Stimulated activated CD4-positive, alpha-beta T cell treated with anti-CD3 and anti-CD28 coated beads, Interleukin-1b, Interleukin-23, amount 100 ng/mL, for 4 hours (primary cell): ENCODE data around the gene CEP164.
"Not testable (repeated sequence)": the region's sequence is repeated elsewhere in the genome, so short reads cannot be mapped to it uniquely, and the experiment has no call there.

Experiments
- DNase-seq, 2 donors: peaks; one replicate each; pipeline ENCODE4 v3.0.0-alpha.2; 2020; ENCODE audit warnings: low read depth in 2 of 2

CEP164 gene

DNA sequence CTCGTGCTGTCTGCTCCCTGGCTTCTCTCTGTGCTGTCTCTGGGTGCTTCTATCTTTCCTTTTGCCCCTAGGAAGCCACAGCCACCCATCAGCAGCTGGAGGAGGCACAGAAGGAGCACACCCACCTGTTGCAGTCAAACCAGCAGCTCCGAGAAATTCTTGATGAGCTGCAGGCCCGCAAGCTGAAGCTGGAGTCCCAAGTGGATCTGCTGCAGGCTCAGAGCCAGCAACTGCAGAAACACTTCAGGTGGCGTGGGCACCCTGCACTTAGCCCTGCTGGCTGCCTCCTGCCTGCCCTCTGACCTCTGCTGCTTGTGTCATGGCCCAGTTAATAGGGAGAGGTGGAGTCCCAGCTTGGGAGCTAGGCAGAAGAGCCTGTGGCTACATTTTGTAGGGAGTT lies 67.8 kb downstream of the CEP164 start:
- no peak for DNase-seq

DNA sequence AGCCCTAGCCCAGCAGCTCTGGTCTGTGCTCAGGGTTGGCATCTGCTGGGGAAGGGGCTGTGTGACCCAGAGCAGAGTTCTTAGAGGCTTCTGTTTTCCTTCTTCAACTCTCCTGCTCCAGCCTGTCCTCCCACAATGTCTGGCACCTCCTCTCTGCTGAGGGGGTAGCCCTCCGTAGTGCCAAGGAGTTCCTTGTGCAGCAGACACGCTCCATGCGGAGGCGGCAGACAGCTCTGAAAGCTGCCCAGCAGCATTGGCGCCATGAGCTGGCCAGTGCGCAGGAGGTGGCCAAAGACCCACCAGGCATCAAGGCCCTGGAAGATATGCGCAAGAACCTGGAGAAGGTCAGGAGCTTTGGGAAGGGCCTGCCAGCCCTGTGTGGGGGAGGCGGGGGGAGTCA lies 69.3 kb downstream of the CEP164 start:
- DNase-seq: no peak

DNA sequence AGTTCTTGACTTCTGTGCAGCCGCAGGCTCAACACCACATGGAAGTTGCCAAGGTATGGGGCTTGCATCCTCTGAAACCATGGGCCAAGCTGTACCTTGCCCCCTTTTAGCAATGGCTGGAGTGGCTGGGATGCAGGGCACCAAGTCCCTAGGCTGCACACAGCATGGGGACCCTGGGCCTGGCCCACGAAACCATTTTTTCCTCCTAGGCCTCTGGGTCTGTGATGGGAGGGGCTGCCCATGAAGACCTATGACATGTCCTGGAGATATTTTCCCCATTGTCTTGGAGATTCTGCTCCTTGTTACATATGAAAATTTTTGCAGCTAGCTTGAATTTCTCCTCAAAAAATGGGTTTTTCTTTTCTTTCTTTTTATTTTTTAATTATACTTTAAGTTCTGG lies 71.0 kb downstream of the CEP164 start:
- not testable (repeated sequence) for DNase-seq

DNA sequence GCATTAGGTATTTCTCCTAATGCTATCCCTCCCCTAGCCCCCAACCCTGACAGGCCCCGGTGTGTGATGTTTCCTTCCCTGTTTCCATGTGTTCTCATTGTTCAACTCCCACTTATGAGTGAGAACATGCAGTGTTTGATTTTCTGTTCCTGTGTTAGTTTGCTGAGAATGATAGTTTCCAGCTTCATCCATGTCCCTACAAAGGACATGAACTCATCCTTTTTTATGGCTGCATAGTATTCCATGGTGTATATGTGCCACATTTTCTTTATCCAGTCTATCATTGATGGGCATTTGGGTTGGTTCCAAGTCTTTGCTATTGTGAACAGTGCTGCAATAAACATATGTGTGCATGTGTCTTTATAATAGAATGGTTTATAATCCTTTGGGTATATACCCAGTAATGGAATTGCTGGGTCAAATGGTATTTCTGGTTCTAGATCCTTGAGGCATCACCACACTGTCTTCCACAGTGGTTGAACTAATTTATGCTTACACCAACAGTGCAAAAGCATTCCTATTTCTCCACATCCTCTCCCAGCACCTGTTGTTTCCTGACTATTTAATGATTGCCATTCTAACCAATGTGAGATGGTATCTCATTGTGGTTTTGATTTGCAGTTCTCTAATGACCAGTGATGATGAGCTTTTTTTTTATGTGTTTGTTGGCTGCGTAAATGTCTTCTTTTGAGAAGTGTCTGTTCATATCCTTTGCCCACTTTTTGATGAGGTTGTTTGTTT lies 71.6 kb downstream of the CEP164 start:
- DNase-seq: not testable (repeated sequence)

DNA sequence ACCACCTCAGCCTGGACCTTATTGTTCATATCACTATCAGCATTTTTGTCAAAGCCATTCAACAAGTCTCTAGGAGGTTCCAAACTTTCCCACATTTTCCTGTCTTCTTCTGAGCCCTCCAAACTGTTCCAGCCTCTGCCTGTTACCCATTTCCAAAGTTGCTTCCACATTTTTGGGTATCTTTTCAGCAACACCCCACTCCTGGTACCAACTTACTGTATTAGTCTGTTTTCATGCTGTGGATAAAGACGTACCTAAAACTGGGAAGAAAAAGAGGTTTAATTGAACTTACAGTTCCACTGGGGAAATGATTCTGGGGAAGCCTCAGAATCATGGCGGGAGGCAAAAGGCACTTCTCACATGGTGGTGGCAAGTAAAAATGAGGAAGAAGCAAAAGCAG lies 78.2 kb downstream of the CEP164 start:
- DNase-seq: not testable (repeated sequence)

DNA sequence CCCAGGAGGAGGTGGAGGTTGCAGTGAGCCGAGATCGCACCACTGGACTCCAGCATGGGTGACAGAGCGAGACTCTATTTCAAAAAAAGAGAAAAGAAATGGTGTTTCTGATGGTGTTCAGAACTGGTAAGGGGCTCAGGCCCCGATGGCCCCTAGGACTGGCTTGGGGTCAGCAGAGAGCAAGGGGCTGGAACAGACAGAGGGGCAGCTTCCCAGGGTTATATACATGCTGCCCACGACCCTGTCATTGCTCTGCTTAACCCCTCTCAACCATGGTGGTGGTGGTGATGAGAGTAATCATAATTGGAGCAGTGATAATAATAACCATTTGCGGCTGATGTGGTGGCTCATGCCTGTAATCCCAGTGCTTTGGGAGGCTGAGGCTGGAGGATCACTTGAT lies 79.4 kb downstream of the CEP164 start:
- DNase-seq: no peak

DNA sequence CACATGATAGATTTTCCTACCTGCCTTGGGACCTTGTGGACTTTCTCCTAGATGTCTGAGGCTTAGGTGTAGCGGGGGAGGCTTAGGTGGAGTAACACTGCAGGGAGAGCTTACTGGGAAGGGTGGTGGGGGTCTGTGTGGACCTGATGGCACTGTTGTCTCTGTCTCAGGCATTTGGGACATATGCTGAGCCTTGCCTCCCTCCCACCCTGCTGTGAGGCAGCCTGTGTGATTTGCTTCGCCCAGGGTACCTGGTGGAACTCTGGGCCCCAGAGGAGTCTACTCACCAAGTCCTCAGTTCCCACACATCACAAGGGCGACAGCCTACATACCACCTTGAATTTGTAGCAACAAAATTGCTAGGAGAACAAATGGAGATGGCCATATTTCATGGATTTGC lies 80.7 kb downstream of the CEP164 start:
- DNase-seq: no peak

DNA sequence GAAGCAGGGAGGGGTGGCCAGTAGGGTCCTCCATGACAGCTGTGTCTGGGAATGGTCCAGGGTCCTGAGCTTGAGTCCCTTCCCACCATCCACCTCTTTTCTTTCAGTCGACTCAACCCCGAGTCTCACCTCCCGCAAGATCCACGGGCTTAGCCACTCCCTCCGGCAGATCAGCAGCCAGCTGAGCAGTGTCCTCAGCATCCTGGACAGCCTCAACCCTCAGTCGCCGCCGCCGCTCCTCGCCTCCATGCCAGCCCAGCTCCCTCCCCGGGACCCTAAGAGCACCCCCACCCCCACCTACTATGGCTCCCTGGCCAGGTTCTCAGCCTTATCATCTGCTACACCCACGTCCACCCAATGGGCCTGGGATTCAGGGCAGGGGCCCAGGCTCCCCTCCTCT lies 81.9 kb downstream of the CEP164 start:
- no peak for DNase-seq

DNA sequence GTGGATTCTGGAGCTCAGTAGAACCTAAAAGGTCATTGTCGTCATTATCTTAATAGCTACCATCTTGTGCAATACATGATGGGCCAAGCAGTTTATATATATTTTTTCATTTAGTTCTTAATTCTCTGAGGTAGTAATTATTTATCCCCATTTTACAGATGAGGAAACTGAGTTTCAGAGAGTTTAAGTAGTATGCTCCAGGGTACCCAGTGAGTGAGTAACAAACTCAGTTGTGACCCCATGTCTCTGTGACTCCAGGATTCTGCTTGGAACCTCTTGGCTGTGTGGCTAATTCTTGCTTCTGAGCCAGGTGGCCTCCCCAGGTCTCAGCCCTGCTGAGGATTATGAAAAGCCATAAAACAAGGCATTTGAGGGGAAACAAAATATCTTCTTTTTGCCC lies 82.6 kb downstream of the CEP164 start:
- DNase-seq: no peak

DNA sequence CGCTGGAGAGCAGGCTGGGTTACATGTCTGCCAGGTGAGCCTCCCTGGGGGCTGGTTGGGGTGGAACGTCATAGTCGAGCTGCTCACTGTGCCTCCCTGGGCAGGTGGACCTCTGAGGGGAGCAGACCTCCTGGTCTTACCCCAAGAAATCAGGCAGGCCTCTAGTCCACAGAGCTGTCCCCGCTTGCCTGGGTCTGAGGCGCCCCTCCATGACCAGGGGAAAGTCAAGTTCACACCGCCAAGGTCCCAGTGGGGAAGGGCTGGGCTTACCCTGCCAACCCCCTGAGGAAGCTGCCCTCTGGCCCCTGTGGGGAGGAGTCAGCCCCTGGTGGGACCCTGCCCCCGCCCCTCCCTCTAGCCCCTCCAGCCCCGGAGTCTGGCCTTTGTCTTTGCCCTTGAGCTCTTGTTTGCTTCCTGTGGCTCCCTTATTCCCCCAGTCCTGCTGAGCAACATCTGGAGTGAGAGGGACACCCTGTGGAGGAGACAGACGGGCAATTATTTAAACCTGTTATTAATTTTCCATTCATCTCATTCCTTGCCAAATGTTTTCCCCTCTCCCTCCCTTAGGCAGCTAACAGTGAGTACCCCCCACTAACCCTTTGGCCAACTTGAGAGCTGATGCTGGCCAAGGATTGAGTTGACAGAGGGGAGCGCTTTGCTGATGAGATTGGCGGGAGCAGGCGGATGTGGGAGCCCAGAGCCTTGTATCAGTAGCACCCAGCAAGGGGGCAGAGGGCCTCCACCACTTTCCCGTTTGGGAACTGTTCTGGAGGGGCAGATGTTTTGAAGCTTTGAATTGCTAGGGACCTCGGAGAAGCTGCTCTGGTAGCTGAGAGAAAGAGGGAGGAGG lies 83.4 kb downstream of the CEP164 start:
- no peak for DNase-seq

DNA sequence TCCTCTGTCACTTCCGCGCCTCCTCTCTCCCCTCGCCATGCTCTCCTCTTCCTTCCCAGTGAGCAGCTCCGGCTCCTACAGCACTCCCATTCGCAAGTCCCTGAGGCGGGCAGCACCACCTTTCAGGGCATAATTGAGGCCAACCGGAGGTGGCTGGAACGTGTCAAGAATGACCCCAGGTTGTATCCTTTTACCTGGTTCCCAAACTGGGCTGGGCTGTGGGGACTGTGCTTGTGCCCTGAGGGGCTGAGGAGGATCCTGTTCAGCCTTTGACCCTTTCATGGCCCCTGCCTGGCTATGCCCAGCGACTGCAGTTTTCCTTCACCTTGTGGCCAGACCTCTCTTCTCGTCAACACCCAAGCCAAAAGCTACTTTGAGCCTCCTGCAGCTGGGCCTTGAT lies 84.1 kb downstream of the CEP164 start:
- DNase-seq: no peak

DNA sequence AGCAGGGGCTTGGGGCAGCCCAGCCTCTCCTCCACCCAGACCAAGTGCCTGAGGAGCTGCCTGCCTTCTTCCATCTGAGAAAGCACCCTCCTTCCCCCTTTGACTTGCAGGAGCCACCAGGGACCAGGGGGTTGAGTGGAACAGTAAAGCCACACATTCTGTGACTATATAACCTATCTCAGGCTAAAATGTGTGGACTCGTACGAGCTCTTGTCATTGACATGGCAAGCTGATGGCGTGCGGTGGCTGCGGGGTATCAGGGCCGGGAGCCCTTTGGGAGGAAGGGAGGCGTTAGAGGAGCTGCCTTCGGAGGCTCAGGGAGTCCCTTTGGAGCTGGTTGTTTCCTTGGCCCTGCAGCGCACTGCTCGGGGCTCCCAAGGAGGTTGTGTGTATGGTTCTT lies 84.5 kb downstream of the CEP164 start:
- no peak for DNase-seq

DNA sequence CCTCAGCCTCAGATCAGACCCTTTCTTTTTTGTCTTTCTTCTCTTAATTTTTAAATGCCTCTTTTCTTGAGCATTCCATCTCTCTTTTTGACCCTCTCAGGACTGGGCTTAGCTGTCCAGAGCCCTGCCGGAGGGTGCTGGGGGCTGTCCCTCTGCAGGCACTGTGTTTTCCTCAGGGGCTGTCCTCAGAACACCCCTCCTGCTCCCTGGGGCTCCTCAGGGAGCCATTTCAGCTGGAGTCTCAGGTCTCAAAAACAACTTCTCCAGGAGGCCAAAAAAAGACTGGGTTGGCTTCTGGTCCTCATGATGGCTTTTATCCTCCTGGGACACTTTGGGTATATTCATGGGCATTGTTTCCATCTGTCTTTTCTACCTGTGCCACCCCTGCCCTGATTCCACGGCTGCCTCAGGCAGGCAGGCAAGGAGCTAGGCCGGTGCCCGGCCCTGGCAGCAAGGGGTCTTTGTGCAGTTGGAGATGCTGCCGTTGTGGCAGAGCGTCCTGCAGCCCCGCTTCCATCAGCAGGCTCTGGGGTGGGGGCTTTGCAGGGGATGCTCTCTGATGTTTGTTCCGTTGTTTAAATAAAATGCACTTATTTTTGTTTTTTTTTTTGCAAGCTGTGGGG lies 85.1 kb downstream of the CEP164 start:
- DNase-seq: no peak

DNA sequence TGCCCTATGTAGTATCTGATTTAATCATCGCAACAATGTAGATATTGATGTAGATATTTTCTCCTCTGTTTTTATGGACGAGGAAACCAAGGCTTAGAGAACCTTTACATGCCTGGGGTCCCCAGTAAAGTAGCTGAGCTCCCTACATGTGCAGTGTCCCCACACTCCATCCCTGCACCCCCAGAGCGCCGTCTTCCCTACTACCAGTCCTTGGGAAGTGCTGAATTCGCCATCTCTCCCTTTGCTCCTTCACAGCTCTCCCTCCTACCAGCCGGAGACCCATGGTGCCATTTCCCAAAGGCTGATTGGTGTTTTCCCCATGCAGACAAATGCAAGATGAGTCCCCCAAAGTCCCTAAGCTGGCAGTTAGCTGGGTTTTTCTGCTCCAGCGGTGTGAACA lies 86.0 kb downstream of the CEP164 start:
- DNase-seq: no peak

DNA sequence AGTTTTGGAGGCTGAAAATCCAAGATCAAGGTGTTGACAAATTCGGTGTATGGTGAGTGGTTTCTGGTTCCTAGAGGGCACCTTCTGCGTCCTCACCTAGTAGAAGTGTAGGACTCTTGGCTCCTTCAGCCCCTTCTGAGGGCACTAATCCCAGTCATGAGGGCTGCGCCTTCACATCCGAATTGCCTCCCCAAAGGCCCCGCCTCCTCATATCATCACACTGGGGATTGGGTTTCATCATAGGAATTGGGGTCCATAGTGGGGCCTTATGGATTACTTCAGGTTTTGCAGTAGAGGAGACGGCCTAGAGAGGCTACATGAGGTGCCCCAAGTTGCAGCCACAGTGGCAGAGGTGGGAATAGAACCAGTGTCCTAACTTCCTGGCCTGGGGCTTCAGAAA lies 87.1 kb downstream of the CEP164 start:
- DNase-seq: no peak

DNA sequence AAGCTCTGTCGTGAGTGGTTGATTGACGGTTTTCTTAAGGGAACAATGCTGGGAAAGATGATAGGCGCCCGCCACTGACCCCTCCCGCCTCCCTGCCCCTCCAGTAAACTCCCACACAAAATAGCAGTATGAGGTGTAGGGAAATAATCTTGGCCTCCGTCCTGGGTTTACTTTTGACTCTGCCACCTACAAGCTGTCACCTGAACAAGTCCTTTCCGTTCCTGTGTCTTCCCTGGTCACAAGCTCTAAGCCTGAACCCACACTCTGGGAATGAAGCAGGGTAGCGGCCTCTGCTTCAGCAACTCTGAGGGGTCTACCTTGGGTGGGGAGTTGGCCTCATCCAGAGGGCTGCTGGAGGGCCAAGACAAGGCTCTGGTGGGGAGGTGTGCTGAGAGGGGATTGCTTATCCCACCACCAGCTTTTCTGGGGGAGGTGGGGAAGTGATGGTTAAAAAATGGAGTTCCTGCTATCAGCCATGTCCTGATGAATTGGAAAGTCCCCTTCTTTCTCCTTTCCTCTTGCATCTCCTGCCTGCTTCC lies 87.8 kb downstream of the CEP164 start:
- no peak for DNase-seq

DNA sequence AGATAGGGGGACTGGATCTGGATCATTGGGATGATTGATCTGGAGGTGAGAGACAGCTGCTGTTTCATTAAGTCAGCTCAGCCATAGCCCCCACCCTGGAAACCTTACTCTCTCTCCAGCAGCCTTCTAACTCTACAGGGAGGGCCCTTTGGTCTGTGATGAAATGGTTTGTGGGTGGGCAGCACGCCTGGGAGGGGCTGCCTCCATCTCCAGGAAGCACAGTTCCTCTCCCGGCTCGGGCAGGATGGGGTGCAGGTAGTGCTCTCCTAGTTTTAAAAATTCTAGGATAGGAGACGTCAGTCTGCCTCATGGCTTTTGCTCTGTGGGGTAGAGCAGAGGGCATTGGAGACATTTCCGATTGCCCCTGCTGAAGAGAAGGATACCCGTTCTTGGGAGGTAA lies 89.7 kb downstream of the CEP164 start:
- no peak for DNase-seq

DNA sequence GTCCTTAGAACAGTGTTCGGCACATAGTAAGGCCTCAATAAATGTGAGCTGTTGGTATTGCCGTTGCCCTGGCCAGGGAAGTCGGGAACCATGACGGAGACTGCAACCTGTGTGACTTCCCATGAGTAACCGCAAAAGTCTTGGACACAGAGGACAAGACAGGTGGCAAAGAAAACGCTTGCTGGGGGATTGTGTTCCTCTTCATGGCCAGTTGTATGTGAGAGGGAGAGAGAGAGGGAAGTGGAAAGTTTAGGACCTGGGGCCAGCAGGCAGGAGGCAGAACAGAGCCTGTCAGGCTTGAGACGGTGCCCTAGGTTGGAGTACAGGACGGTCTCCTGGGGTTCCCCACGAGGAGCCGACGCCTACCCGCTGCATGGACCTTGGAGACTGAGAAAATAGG lies 90.2 kb downstream of the CEP164 start:
- no peak for DNase-seq

DNA sequence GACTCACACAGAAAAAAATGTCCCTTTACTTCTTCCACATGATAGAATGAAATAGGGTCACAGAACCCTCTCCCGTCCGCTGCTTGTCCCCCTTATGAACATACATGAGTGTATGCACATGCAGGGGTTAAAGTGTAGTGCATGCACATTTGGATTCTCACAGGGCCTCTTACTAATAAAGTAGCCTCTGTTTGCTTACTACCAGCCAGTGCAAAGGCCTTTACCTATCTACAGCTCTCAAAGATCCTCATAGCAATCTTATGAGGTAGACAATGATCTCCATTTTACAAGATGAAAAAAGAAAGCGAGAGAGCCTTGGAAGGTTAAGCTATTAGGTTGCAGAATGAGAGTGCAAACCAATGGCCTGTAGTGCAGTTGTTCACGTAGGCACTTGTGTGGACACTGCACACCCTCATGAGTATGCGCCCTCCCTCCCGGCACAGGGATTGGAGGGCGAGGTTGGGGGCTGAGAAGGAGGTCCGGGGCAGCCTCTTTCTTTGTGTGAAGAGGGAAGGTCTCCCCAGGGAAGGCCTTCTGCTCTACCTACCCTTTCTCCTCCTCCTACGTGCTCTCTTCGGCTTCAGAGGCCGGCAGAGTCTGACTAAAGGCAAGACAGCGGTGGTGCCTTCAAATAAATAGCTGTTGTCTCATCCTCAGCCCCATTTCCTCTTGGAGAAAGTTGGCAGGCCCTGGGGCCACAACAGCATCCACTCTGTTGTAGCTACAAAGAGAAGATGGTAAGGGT lies 91.3 kb downstream of the CEP164 start:
- no peak for DNase-seq

DNA sequence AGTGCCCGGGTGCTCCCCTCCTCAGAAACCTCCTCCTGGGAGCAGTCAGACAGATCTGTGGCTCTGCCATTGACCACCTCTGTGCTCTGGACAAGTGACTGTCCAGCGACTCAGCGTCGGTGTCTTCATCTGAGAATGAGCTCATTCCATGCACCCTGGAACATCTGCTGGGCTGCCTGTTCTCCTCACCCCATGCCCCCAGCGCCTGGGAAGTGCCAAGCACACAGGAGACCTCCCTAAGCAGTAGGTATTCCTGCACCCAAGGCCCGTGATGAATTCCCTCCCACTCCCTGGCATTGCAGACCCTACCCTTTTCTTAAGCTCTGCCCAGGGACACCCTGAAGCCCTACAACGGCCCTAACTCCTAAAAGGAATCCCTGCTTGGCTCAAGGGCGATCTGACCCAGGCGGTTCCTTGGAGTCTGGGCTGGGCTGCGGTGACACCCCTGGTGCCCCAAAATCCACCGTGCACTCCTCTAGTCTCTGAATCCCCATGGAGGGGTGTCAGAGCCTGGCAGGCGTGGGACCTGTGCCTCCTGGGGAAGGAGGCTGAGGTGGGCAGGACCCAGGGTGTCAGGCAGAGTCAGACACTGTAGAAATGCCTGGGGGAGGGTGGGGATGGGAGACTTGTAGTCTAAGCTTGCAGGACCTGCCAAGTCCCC lies 92.0 kb downstream of the CEP164 start:
- no peak for DNase-seq

DNA sequence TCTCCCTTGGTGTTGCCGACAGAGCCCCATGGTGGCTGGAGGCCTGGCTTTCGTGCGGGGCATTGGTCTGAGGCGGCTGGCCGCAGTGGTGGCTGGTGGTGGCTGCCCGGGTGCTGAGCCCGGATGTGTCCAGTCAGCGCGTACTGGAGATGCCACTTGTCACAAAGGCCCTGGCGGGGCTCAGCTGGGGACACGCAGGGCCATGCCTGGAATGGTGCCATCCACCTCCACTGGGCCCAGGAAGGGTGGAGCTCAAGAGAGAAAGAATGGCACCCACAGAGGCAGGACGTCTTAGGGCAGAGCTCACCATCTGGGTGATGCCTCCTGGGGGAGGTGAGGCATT lies 92.5 kb downstream of the CEP164 start:
- DNase-seq: no peak
